Psoas muscle (tissue), 8 donors: ENCODE results near the gene P2RY6. TPM values are rescaled to one million over a fixed set of nuclear protein-coding genes. Genes with fewer than 3 reads are reported as not detected.

ENCODE experiments used
- ATAC-seq, 4 donors: fragments of 200-7000 bp; cut with Tn5 transposase; one replicate each; pipeline ENCODE4 v1.9.1; 2020; ENCODE audit warnings: moderate library complexity in 3 of 4, mild to moderate bottlenecking in 2 of 4
- DNase-seq, 2 donors: peaks; one replicate each; pipeline ENCODE4 v3.0.0-alpha.2; 2020
- H3K27ac ChIP-seq: fragments of 200-600 bp; one replicate; pipeline ENCODE4 v1.8.0; 2022
- H3K27me3 ChIP-seq, 3 donors: fragments of 200-600 bp in 1 of 3; one replicate each; pipeline versions ENCODE4 v1.6.1 to v1.8.0; 2013 to 2022; ENCODE audit warnings: low read length in 2 of 3, mild to moderate bottlenecking in 2 of 3, moderate library complexity in 1 of 3; ENCODE audit not compliant: insufficient read depth in 3 of 3
- H3K36me3 ChIP-seq, 2 donors: fragments of 200-600 bp in 1 of 2; one replicate each; pipeline versions ENCODE4 v1.6.1 to v1.8.0; 2013 to 2022; ENCODE audit warnings: low read depth in 1 of 2, mild to moderate bottlenecking in 1 of 2, moderate library complexity in 1 of 2; ENCODE audit not compliant: insufficient read depth in 1 of 2
- H3K4me1 ChIP-seq: fragments of 200-600 bp; one replicate; pipeline ENCODE4 v1.8.0; 2022
- H3K4me3 ChIP-seq: fragments of 200-600 bp; one replicate; pipeline ENCODE4 v1.8.0; 2022; ENCODE audit warnings: mild to moderate bottlenecking
- H3K9me3 ChIP-seq: fragments of 200-600 bp; one replicate; pipeline ENCODE4 v1.8.0; 2022
- WGBS, 3 donors: extraction: QIAGEN DNeasy Blood & Tissue Kit; methylation state at CpG; one replicate each; pipeline versions ENCODE4 v1.1.6 to v1.1.7; 2013; 5-methylcytosine and 5-hydroxymethylcytosine counted together
- intact Hi-C, 2 donors: fragments of 100-400 bp; cut with DNase I; formaldehyde crosslinking; loops; one replicate each; pipeline versions ENCODE4 v1.11.0 to v1.14.2; 2022
- polyA plus RNA-seq, 3 donors: library from polyadenylated mRNA; stranded (reverse); fragments of 200-250 nt; gene quantifications; one replicate each; pipeline ENCODE4 v1.2.3, GENCODE V29; 2013
- total RNA-seq, 4 donors: library from RNA; stranded (reverse); fragmentation: NEBNext Ultra II Directional in 2 of 4; extraction: Animal tissue kit (Norgen Biotek cat#: 25700) in 2 of 4; gene quantifications; one replicate each; pipeline versions ENCODE4 v1.2.1 to v1.2.4, GENCODE V29; 2021 to 2023
- TF ChIP-seq, protein P1 (sequence below): fragments of 200-600 bp; IDR thresholded peaks from one replicate; pipeline ENCODE4 v1.8.0; 2022; ENCODE audit warnings: antibody characterized with exemption
- donor health status: healthy with polysubstance abuse.
- donor health status: DM: no; HTN: no; CAD: no; lungs with moderate emphysema.
- donor health status: Bipolar disorder and iron deficiency.
- donor health status: healthy.
- donor health status: DM: yes; HTN: yes; CAD: no.
- donor health status: DM: no; HTN: no; CAD: no.
- donor health status: DM: no; HTN: no; CAD: no.
- donor health status: DM: yes; HTN: yes; CAD: no.

Gene P2RY6
- total and polyA plus RNA-seq, 7 donors: 0.59 to 2.5 (median 1.3) TPM

DNA sequence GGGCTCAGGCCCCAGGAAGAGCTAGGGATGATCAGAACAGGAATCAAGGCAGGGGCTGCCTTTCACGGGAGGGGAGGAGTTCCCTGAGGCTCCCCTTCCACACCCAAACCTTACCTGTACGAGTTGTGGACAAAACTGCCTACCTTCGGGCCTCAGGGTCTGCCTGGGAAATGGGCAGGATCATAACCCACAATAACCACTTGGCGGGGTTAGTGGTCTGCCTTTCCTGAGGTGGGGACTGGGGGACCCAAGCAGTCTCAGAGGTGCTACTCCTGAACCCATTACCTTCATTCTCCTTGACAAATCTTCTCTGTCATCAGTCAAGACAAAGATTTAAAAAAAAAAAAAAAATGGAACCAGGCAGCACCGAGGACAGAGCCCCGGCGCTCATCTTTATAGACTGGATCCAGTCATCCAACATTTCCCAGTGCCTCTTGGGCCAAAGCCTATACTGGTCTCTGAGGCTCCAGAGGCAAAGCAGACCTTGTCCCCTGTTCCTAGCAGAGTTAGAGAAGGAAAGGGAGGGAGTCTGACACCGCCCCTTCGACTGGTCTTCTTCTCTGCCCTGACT is 14.2 kb downstream of the P2RY6 start:
- no peaks in the 10 kb centered on the region for H3K36me3 ChIP-seq
- H3K27me3 ChIP-seq: no peaks in the 10 kb centered on the region
- H3K4me3 ChIP-seq: no peak overlapping the region
- intact Hi-C loops: loop anchor here (5.0 kb wide), 3 partner anchors 44 to 454 kb away; no protein-coding TSS in a partner anchor
- 92 to 96% (median 96%) methylated on average over 9 of the region's 9 CpGs for WGBS, 3 donors
- peaks cover 6% of the 10 kb centered on the region for H3K4me1 ChIP-seq
- ATAC-seq (no peak), DNase-seq (no peak)
- TF ChIP-seq, protein P1, sequence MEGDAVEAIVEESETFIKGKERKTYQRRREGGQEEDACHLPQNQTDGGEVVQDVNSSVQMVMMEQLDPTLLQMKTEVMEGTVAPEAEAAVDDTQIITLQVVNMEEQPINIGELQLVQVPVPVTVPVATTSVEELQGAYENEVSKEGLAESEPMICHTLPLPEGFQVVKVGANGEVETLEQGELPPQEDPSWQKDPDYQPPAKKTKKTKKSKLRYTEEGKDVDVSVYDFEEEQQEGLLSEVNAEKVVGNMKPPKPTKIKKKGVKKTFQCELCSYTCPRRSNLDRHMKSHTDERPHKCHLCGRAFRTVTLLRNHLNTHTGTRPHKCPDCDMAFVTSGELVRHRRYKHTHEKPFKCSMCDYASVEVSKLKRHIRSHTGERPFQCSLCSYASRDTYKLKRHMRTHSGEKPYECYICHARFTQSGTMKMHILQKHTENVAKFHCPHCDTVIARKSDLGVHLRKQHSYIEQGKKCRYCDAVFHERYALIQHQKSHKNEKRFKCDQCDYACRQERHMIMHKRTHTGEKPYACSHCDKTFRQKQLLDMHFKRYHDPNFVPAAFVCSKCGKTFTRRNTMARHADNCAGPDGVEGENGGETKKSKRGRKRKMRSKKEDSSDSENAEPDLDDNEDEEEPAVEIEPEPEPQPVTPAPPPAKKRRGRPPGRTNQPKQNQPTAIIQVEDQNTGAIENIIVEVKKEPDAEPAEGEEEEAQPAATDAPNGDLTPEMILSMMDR: no peak
- H3K27ac ChIP-seq: no peak overlapping the region
- no peaks in the 10 kb centered on the region for H3K9me3 ChIP-seq

DNA sequence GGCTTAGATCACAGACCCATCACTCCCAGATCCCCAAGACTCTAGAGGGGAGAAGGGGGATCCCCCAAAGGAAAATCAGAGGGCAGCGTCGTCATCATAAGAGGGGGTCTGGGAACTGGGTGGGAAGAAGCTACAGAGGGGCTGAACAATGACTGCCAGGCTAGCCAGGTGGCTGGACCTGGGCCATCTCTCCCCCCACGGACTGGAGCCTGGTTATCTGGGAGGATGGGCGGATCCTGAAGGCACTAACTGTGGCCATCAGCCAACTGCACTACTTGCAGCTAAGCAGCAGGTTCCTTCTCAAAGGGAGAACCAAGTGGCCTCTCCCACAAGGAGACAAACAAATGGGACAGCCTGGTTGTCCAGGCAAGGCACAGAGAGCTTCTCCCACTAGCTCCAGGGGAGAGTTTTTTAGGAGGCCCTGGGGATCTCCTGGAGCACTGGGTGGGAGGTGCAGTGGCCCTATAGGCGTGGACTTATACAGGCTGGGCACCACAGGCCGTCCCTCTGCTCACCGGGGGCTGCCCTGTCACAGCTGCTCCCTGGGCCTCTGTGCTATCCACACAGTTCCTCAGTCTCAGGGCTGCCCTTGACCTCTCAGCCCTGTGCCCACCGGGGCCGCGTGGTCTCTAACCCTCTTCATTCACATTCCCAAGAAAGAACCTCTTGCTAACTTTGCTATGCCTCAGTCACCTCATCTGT is 15.4 kb downstream of the P2RY6 start:
- 74 to 75% (median 74%) methylated on average over 10 of the region's 10 CpGs for WGBS, 3 donors
- Histone ChIP-seq H3K27me3 (no peaks in the 10 kb centered on the region), H3K4me1 (peaks cover 6% of the 10 kb centered on the region), H3K36me3 (no peaks in the 10 kb centered on the region), H3K4me3 (no peak overlapping the region), H3K9me3 (no peaks in the 10 kb centered on the region), H3K27ac (no peak overlapping the region)
- no peak for ATAC-seq
- intact Hi-C loops: loop anchor here (5.0 kb wide), 3 partner anchors 45 to 455 kb away; no protein-coding TSS in a partner anchor
- TF ChIP-seq, protein P1: no peak
- DNase-seq: no peak

- Histone ChIP-seq H3K36me3 (no peaks in the 10 kb centered on the region), H3K27ac (peak overlapping the region; percentile 32), H3K4me3 (no peak overlapping the region), H3K27me3 (no peaks in the 10 kb centered on the region), H3K9me3 (no peaks in the 10 kb centered on the region), H3K4me1 (peaks cover 6% of the 10 kb centered on the region)
- intact Hi-C loops: loop anchor here (5.0 kb wide), 3 partner anchors 46 to 456 kb away; no protein-coding TSS in a partner anchor
- DNase-seq (no peak), ATAC-seq (peak in 3 of 4 donors; percentile 4 to 7 (median 5))
- TF ChIP-seq, protein P1: no peak
- 71 to 72% (median 71%) methylated on average over 5 of the region's 5 CpGs for WGBS, 3 donors
Observed at GRCh38 chr11:73288192-73288872, 16.2 kb downstream of the P2RY6 start.

DNA sequence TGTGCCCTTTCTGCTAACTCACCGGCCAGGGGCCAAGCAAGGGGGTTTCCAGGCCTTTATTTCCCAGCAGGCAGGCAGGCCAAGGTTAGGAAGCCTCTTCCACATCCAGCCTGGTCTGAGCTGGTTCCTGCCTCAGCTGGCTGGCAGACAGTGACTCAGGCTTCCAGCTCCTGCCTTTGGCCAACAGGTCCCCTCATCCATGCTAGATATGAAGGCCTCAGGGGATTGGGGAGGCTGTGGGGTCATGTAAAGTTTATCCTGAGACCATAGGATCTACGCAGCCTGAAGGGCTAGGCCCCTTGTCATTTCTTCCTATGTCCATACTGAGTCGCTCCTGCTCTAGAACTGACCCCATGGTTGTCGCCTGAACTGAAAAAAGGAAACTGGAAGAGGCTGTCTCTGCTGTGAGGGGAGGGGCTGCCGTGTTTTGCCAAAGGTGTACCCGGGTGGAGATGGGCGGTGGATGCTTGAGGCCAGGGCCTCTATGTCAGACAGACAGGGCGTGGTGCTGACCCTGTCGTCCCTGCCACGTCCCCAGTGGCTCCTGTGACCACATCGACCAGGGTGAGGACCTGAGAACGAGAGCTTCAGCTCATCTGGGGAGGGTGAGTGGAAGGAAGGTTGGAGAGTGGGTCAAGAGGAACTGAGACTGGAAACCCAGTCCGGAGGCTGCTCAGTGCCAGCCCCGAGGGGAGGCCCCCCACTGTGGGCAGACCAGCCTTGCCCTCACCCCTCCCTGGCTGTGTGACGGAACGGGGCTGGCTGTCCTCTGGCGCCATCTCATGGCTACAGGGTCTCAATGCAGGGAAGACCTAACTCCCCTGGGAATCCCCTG is 17.0 kb downstream of the P2RY6 start:
- 16 to 28% (median 18%) methylated on average over 16 to 17 of the region's 17 CpGs for WGBS, 3 donors
- Histone ChIP-seq H3K27me3 (no peaks in the 10 kb centered on the region), H3K36me3 (no peaks in the 10 kb centered on the region), H3K27ac (peak overlapping the region; percentile 32), H3K9me3 (no peaks in the 10 kb centered on the region), H3K4me3 (peak overlapping the region; percentile 46), H3K4me1 (peaks cover 6% of the 10 kb centered on the region)
- DNase-seq (peak; percentile 69 to 85), ATAC-seq (peak; percentile 82 to 91 (median 90))
- TF ChIP-seq, protein P1: peak; percentile 95
- intact Hi-C loops: loop anchor here (1.0 to 5.0 kb wide), 4 partner anchors 47 to 457 kb away; no protein-coding TSS in a partner anchor
